Urothelium cell line (cell line): ENCODE results near the gene TAPBPL.
A peak's percentile ranks its signal among the peaks of the same experiment; 100 is the strongest.
"Not testable (repeated sequence)": the region's sequence is repeated elsewhere in the genome, so short reads cannot be mapped to it uniquely, and the experiment has no call there.

Experiments used
- DNase-seq: peaks from one replicate; pipeline ENCODE4 v3.0.0; 2011; ENCODE audit warnings: low spot score, mixed read lengths
- FAIRE-seq: peaks from 2 replicates; lab custom pipeline; 2011; peaks lifted over from hg19 to GRCh38; lab: Jason Lieb, UNC

The TAPBPL gene, protein sequence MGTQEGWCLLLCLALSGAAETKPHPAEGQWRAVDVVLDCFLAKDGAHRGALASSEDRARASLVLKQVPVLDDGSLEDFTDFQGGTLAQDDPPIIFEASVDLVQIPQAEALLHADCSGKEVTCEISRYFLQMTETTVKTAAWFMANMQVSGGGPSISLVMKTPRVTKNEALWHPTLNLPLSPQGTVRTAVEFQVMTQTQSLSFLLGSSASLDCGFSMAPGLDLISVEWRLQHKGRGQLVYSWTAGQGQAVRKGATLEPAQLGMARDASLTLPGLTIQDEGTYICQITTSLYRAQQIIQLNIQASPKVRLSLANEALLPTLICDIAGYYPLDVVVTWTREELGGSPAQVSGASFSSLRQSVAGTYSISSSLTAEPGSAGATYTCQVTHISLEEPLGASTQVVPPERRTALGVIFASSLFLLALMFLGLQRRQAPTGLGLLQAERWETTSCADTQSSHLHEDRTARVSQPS

DNA sequence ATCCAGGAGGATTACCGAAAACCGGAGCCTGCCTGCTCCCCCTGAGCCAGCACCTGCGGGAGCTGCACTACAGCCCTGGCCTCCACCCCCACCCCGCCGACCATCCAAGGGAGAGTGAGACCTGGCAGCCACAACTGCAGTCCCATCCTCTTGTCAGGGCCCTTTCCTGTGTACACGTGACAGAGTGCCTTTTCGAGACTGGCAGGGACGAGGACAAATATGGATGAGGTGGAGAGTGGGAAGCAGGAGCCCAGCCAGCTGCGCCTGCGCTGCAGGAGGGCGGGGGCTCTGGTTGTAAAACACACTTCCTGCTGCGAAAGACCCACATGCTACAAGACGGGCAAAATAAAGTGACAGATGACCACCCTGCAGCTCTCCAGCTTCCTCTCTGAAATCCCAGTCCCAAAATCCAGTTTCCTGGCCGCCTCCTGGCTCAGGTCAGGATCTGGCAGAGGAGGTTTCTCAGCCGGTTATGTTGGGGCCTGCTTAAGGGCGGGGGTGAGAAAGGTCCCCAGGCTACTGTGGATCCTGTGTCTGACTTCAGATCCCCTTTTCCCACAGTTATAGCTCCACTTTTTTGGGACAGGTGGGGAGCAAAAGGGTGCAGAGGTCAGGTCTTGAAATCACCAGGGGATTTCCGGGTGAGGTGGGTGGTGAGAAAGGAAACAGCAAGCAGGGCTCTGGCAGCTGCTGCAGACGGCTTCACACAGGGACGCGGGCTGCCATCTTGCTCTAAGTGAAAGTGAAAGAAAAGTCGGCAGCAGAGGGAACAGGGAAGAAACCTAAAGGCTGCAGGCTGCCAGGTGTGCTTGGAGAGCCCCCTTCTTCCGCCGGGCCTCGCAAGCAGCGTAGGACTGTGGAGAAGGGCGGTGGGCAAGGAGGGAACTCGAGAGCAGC, at the start of gene TAPBPL:
Gene TAPBPL (plus strand): TSS at position 695 of the 897 bp plus-strand sequence. CDS start 207 bp downstream, outside the sequence.
- peak; percentile 95 for FAIRE-seq
- DNase-seq, result peak; percentile 89

DNA sequence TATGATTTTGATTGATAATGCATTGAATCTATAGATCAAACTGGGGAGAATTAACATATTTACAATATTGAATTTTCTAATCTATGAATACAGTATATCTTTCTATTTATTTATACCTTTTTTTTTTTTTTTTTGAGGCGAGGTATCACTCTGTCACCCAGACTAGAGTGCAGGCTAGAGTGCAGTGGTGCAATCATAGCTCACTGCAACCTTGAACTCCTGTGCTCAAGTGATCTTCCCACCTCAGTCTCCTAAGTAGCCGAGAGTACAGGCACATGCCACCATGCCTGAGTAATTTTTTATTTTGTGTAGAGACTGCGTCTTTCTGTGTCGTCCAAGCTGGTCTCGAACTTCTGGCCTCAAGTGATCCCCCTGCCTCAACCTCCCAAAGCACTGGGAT, 47.5 kb upstream of the TAPBPL start:
- no peak for FAIRE-seq
- no peak for DNase-seq

DNA sequence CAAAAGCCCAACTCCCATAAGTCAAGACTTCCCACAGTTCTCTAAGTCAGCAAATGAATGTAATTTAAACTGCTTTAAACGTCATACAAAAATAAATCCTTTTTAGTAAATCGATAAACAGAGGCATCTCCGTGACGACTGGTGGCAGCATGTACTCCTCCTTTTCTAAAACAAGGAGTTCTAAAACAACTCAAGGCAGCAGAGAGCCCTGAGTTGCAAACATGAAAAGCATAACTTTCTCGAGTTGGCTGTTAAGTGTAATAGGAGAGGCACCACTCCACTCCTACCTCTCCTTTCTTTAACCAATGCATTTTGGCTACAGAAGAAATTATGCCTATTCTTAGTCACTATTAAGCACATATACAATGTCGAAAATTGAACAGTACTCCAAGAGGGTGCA, 45.9 kb upstream of the TAPBPL start:
- FAIRE-seq (no peak), DNase-seq (no peak)

DNA sequence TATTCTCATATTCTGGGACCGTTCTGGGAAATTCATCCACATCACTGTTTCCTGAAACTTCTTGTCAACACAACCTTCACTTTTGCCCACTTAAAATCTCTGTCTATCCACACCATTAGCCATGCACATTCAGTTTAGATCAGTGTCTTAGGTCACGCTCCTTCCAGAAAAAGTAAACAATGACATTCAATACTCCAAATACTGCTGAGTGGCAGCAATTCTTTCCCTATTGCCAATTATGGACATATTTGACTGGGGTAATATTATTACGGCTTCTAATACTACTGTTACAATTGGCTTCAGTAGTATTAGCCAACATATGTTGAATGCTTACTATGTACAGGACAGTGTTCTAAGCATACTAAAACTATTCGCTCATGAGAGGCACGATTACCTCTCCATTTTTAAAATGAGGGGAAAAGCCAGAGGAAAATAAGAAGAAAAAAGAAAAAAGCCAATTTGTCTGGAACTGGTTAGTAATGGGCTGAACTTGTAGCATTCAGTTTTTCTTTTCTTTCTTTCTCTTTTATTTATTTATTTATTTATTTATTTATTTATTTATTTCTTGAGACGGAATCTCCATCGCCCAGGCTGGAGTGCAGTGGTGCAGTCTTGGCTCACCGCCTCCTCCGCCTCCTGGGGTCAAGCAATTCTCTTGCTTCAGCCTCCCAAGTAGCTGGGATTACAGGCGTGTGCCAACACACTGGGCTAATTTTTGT, 44.4 kb upstream of the TAPBPL start:
- FAIRE-seq, result peak; percentile 58

DNA sequence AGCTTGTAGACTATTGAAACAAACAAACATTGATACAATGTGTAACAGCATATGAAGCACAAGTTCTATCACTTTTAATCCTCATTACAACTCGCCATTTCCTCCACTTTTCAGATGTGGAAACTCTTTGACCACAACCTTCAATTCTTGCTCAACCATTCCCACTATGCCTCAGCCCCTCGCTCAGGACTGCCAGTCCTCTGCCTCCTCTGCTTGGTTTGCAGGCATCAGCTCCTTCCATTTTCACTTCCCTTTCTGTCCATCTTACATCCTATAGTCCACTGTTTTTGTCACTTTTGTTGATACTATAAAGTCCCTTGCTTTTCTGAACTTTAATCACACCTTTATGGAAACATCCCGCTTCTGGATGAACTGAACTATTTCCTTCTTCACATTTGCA, 35.2 kb upstream of the TAPBPL start:
- DNase-seq, result no peak
- FAIRE-seq, result no peak

More for the DNA sequence above, 44.4 kb upstream of the TAPBPL start:
- DNase-seq, result no peak

DNA sequence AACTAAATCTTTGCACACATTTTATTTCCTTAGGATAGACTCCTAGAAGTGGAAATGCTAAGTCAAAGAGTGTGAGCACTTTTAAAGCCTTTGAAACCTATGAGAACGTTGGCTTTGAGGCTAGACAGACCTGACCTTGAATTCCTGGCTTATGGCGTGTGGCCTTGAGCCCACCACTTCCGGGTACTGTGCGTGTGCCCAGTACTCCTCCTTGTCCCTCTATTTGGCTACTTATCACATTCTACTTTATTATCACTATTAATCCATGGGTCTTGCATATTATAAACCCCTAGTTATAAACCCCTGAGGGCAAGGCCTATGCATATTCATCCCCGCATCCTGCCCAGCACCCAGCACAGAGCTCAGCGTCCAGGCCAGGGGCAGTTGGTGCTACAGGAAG, 33.0 kb upstream of the TAPBPL start:
- FAIRE-seq (no peak), DNase-seq (no peak)

DNA sequence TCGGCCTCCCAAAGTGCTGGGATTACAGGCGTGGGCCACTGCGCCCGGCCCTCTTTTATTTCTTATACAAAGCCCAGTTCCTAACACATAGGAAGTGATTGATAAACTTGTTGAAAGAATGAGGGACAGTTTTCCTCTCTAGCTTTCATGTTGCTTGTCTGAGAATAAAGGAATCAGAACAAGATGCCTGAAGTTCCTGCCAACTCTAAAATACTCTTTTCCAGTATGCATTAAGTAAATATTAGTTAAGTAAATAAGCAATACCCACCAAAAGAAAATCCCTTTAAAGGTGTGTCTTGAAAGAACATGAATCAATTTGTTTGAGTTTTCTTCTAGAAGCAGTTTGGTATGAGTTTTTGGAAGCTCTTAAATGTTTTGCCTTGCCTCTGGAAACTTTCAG, 31.5 kb upstream of the TAPBPL start:
- FAIRE-seq (no peak), DNase-seq (no peak)

DNA sequence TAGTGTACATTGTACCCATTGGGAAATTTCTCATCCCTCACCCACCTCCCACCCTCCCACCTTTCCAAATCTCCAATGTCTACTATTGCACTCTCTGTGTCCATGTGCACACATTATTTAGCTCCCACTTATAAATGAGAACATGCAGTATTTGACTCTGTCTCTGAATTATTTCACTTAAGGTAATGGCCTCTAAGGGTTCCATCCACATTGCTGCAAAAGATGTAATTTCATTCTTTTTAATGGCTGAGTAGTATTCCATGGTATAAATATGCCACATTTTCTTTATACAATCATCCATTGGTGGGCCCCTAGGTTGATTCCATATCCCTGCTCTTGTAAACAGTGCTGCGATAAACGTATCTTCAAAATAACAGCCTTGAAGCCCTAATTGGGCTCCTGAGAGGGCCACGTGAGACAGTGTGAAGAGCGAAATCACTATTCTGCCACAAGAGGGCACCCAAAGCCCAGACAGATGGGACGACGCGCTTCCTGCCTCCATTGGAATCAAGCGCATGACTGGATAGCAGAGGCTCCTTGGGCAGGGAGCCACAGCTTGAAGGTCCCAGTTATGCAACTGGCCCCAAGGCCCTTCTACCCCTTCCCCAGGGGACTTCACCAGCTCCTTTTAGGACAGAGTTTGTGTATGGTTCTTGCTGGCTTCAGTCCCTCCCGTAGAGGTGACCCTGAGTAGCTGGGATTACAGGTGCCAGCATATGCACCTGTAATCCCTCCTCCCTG, 28.4 kb upstream of the TAPBPL start:
- peak; percentile 91 for FAIRE-seq
- DNase-seq, result peak; percentile 94

DNA sequence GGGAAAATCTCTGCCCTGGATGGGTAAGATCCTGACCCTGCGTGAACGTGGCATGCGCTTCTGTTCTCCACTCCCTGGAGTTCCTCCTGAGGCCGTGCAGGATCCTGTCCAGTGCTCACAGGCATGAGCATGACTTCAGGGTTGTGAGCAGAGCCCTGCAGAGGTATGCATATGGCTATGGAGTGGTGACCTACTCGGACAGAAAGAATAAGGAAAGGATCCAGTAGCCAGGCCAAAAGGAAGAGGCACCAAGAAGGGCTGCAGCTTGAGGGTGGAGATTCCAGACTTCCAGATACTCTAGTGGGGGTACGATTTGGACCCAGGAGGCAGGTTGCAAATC, 27.9 kb upstream of the TAPBPL start:
- no peak for FAIRE-seq
- DNase-seq, result no peak

DNA sequence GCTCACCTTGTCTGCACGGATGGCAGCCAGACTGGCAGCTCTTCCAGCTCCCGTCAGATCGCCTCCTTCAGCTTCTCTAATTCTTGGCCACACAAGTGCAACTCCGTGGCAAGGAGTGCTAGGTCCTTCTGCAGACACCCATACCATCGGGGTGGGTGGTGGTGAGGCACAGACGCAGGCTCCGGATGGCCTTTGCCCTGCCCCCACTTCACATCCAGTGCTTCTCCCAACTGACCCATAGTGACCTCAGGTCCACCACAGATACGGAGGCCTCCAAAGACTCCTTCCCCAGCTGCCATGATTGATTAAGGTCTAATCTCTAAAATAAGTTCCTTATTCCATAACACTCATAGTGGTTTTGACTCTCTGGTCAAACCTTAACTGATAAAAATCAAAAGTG, 27.0 kb upstream of the TAPBPL start:
- DNase-seq (no peak), FAIRE-seq (no peak)

DNA sequence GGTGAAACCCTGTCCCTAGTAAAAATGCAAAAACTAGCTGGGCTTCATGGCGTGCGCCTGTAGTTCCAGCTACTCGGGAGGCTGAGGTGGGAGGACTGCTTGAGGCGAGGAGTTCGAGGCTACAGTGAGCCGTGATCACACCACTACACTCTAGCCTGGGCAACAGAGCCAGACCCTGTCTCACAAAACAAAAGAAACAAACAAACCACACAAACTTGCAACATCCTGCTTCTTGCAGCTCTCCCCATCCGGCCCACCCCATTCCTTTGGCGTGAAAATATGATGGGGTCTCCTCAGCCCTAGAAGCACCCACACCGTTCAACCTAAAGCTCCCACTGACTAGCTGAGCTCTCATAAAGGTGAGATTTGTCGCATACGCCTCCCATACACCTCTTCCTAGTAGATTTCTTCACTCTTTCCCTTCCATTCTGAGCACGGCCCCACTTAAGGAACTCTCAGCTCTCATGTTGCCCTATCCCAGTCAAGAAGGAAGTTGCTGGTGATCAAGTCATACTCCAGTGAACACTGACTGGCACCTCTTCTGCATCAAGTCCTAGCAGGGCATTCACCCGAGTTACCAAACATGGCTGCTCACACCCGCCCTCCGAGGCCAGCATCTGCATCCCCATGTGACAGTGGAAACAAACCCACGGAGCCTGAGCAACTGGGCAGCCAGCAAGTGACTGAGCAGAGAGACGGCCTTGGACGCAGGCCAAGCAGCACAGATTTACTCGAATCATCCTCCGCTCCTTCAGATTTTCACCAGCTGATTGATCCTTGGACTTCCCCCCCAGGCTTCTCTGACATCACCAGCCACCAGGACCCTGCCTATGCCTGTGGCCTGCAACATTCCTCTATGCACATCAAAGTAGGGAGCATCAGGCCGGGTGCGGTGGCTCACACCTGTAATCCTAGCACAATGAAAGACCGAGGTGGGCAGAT, 26.0 kb upstream of the TAPBPL start:
- DNase-seq, result no peak
- no peak for FAIRE-seq

DNA sequence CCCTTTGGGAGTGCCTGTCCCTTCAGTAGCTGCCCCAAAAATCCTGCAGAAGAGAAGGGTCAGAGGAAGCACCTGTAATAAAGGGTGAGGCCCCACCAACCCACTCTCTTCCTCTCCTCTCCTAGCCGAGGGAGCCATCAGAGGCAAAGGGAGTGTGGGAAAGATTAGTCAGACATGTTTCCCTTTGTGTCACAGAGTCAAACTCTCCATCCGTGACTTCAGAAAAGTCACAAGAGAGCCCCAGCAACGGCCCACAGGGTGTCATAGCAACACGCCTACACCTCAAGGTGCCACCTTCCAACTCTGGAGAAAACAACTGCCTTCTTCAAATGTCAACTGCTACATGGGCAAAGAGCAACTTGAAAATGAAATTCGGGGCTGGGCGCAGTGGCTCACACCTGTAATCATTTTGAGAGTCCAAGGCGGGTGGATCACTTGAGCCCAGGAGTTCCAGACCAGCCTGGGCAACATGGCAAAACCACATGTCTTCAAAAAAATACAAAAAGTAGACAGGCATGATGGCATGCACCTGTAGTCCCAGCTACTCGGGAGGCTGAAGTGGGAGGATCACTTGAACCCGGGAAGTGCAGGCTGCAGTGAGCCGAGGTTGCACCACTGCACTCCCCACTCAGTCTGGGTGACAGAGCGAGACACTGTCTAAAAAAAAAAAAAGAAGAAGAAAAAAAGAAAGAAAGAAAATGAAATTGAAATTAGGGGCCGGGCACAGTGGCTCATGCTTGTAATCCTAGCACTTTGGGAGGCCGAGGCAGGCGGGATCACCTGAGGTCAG, 24.8 kb upstream of the TAPBPL start:
- FAIRE-seq, result no peak
- DNase-seq, result no peak

DNA sequence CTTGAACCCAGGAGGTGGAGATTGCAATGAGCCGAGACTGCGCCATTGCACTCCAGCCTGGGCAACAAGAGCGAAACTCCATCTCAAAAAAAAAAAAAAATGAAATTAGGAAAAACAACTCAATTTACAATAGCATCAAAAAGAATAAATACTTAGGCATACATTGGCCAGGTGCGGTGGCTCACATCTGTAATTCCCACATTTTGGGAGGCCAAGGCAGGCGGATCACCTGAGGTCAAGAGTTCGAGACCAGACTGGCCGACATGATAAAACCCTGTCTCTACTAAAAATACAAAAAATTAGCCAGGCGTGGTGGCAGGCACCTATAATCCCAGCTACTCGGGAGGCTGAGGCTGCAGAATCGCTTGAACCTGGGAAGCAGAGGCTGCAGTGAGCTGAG, 24.0 kb upstream of the TAPBPL start:
- not testable (repeated sequence) for DNase-seq, FAIRE-seq

DNA sequence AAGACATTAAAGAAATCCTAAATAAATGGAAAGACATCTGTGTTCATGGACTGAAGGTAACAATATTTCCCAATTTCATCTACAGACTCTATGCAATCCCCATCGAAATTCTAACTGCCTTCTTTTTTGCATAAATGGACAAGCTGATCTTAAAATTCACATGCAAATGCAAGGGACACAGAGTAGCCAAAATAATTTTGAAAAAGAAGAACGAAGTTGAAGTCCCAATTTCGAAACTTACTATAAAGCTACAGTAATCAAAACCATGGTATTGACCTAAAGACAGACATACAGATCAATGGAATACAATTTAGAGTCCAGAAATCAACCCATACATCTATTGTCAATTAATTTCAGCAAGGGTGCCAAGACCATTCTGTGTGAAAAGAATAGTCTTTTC, 23.5 kb upstream of the TAPBPL start:
- DNase-seq, result no peak
- no peak for FAIRE-seq

DNA sequence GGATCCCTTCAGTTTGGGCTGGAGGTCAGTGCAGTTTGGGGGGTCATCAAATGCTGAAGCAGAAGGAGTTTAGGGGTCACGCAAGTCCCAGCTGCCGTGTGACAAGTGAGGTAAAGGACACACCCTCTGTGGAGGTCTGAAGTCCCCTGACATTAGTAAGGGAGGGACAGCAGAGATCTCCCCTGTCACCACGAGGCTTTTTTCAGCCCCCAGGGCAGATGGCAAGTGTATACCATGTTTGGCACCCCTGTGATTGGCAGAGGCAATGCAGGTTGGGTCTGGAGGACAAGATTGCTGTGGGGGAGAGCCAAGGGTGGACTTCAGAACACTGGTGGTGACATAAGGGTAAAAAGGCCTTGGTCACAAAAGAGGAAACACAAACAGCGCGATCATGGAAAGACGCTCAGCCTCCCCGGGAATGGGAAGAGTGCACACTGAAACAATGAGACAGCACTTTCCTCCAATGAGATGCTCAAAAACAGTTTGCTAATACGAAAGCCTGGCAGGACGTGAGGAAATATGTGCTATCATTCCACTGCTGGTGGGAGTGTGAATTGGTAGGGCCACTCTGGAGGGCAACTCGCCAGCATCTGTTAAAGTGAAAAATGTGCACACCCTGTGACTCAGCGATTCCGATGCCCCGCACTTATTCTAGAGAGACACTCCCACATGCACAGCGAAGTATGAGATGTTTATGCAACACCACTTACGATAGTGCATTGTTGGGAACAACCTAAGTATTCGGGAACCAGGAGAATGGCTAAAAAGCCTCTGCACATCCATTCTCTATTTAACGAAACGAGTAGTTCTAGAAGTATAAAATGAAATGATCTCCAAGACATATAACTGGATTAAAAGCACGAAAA, 21.5 kb upstream of the TAPBPL start:
- DNase-seq (peak; percentile 90), FAIRE-seq (peak; percentile 82)

DNA sequence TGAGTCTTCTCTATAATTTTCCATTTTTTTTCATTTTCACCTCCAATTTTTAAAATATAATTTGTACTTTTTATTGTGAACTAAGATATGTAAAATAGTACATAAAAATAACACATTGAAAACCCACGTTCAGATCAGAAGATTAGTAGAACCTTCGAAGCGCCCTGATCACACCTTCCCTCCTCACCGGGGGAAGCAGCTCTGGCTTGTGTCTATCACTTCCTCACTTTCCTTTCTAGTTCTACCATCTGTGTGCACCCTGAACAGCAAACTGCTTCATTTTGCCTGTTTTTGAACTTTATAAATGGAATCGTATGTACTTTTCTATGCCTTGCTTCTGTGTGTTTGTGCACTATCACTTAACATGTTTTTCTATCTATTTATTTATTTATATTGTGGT, 18.9 kb upstream of the TAPBPL start:
- DNase-seq (no peak), FAIRE-seq (no peak)

DNA sequence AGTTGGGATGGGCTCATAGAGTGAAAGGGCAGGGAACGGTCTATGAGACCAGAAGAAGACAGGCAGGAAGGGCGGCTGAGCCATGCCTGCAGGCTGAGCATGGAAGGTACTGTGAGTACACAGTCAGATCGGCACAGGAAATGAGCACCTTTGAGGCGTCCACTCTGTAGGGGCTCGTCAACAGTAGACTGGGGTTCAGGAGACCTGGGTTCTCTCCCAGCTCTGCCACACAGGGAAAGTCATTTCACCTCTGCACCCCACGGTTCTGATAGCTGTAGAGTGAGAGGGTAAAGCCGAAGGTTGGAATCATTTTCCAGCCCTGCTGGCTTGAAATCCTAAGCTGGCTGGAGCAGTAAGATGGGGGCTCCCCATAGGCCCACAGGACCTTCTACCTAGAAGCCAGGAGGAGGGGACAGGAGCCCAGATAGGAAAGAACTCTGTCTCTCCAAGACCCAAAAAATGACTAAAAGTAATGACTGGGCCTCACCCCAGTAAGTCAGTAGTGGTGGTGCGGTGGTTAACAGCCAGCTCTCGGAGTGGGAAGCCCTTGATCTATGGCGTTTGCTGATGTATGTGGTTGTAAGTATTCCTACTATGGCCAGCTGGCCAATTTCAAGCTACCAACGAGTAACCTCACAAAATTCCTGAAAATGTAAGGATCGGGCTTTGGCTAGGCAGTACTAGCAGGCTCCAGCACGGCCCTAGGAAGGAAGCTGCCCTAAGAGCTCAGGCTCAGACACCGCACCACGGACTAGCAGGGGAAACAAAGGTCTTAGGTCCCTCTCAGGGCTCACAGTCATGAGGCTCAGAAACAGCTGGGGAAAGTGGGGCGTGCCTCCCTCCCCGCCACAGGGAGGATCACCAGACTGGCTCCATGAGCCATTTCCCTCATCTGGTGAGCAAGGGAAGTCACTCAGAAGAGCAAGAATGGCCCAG, 17.4 kb upstream of the TAPBPL start:
- FAIRE-seq (no peak), DNase-seq (no peak)
